Measurements from ENCODE around the gene CDKAL1.

DNA sequence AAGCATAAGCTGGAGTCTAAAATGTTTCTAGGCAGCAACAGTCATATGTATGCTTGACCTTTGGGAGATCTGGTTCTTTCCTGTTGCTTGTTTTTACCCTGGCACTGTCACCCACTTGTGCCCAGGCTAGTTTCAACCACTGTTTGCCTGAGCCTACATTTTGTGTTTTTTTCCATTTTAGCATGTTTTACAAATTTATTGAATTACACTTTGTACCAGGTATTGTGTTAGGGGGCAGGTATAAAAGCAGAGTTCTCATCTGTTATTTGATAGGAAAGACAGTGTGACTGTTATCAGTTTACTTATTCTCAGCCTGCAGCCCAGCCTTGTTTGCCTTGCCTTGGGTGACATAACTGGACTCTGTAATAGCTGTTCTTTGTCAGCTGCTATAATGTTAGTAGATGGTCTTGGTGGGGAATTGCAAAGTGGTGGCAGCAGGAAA lies 147.0 kb downstream of the CDKAL1 start:
- TF ChIP-seq GATA2 (IDR thresholded peaks at IDR 0.05; ENCODE audit: low read depth, low read length): no peak
- TF ChIP-seq GATA3 (IDR thresholded peaks at IDR 0.05; ENCODE audit: low read depth, low read length): no peak

Data from SH-SY5Y (cell line).